ENCODE results near the gene MGLL.

- no peak for TF ChIP-seq CTCF (IDR thresholded peaks at IDR 0.05; ENCODE audit: borderline replicate concordance, extremely low read depth, low read length, poor library complexity, severe bottlenecking)
- no peak for TF ChIP-seq EZH2 (IDR thresholded peaks at IDR 0.05; ENCODE audit: borderline replicate concordance, low read depth, low read length, severe bottlenecking)
Observed at GRCh38 chr3:127743351-127744252, 78.7 kb downstream of the MGLL start.
